ENCODE data around the gene ERCC4. TPM values are rescaled to one million over a fixed set of nuclear protein-coding genes. Genes with fewer than 3 reads are reported as not detected.

The ERCC4 gene
- total and polyA plus RNA-seq, 2 experiments from 2014 or later = 7.5 to 20.1 TPM

DNA sequence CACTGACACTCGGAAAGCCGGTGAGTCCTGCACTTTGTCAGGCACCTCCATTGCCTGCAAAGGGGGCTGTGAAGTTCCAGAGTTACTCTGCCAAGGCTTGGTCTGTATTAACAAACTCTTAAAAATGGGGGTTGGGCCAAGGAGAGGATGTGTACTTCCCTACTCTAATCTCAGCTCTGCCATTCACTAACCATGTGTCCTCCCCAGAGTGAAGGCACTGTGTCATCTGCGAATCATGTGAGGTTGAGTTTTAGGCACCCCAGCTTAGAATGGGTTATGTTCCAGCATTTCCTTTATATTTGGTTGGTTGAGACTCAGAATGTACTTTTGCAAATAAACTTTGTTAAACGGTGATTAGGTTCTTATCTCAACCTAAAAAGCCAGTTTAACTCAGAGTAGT is 24.9 kb downstream of the ERCC4 start:
- TF ChIP-seq EZH2 (IDR thresholded peaks at IDR 0.05; ENCODE audit: insufficient read depth, poor library complexity, severe bottlenecking) (no peak), EZH2phosphoT487 (IDR thresholded peaks at IDR 0.05; ENCODE audit: insufficient read depth, low read depth) (no peak)
- in situ Hi-C loops (cut with MboI) = loop anchor here (10.0 to 25.0 kb wide), 4 partner anchors 60 to 592 kb away; no protein-coding TSS in a partner anchor
- no peak overlapping the region for H3K4me2 ChIP-seq (ENCODE audit: unreplicated experiment)
- no peaks in the 10 kb centered on the region for H3K9me3 ChIP-seq (ENCODE audit: low read depth)
- peaks cover 26% of the 10 kb centered on the region; the same call in 1 of the 2 replicates for H3K36me3 ChIP-seq (ENCODE audit: low read depth)
- WGBS, 2 experiments (ENCODE audit: low coverage in 1 of 2, low lambda C conversion rate in 2 of 2, missing lambda C conversion rate in 2 of 2) = 90 to 94% methylated on average over 4 of the region's 4 CpGs
- H4K20me1 ChIP-seq (ENCODE audit: insufficient read depth) = no peaks in the 10 kb centered on the region
- no peaks in the 10 kb centered on the region for H3K9me2 ChIP-seq (ENCODE audit: insufficient read depth)
- no peak overlapping the region for H3K4me3 ChIP-seq
- DNase-seq = no peak
- H3K79me2 ChIP-seq (ENCODE audit: insufficient read depth) = no peaks in the 10 kb centered on the region
- H3K4me1 ChIP-seq (ENCODE audit: insufficient read depth) = no peaks in the 10 kb centered on the region
- H3K27ac ChIP-seq = no peak overlapping the region
- H3K27me3 ChIP-seq (replicated peaks; ENCODE audit: insufficient read depth) = no peaks in the 10 kb centered on the region
- H3K9ac ChIP-seq = no peak overlapping the region
- no peaks in the 10 kb centered on the region for H3F3A ChIP-seq (ENCODE audit: insufficient read depth)
- H2AFZ ChIP-seq = no peak overlapping the region

DNA sequence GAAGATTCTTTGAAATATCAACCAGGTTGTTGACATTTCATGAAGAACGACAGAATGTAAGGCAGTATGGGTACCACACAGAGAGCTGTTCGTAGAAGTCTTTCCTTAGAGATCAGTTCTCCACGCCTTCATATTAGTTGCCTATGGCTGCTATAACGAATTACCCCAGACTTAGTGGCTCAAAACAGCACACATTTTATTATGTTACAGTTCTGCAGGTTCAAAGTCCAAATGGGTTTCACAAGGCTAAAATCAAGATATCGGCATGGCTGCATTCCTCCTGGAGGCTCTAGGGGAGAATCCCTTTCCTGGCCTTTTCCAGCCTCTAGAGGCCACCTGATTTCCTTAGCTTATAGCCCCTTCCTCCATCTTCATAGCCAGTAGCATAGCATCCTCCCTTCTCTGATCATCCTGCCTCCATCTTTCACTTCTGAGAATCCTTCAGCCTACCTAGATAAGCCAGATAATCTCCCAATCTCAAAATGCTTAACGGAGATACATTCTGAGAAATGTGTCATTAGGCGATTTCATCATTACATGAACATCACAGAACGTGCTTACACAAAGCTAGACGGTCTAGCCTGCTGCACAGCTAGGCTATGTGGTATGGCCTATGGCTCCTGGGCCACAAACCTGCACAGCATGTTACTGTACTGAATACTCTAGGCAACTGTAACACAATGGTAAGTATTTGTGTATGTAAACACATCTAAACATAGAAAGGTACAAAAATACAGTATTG is 26.0 kb downstream of the ERCC4 start:
- H3K4me2 ChIP-seq (ENCODE audit: unreplicated experiment) = no peak overlapping the region
- H3K27ac ChIP-seq = no peak overlapping the region
- H3F3A ChIP-seq (ENCODE audit: insufficient read depth) = no peaks in the 10 kb centered on the region
- H3K9me3 ChIP-seq (ENCODE audit: low read depth) = no peaks in the 10 kb centered on the region
- H3K4me1 ChIP-seq (ENCODE audit: insufficient read depth) = no peaks in the 10 kb centered on the region
- TF ChIP-seq EZH2phosphoT487 (IDR thresholded peaks at IDR 0.05; ENCODE audit: insufficient read depth, low read depth) (no peak), EZH2 (IDR thresholded peaks at IDR 0.05; ENCODE audit: insufficient read depth, poor library complexity, severe bottlenecking) (no peak)
- no peak overlapping the region for H2AFZ ChIP-seq
- H3K9me2 ChIP-seq (ENCODE audit: insufficient read depth) = no peaks in the 10 kb centered on the region
- H3K27me3 ChIP-seq (replicated peaks; ENCODE audit: insufficient read depth) = no peaks in the 10 kb centered on the region
- H3K36me3 ChIP-seq (ENCODE audit: low read depth) = peaks cover 26% of the 10 kb centered on the region; the same call in 1 of the 2 replicates
- 98 to 99% methylated on average over 9 of the region's 9 CpGs for WGBS, 2 experiments (ENCODE audit: low coverage in 1 of 2, low lambda C conversion rate in 2 of 2, missing lambda C conversion rate in 2 of 2)
- in situ Hi-C loops (cut with MboI) = loop anchor here (10.0 to 25.0 kb wide), 4 partner anchors 59 to 591 kb away; no protein-coding TSS in a partner anchor
- H3K9ac ChIP-seq = no peak overlapping the region
- DNase-seq = no peak
- no peaks in the 10 kb centered on the region for H4K20me1 ChIP-seq (ENCODE audit: insufficient read depth)
- H3K4me3 ChIP-seq = no peak overlapping the region
- H3K79me2 ChIP-seq (ENCODE audit: insufficient read depth) = no peaks in the 10 kb centered on the region

- Histone ChIP-seq H3K27ac (no peak overlapping the region), H3K4me1 (ENCODE audit: insufficient read depth) (no peaks in the 10 kb centered on the region), H3K4me2 (ENCODE audit: unreplicated experiment) (no peak overlapping the region), H3K9ac (no peak overlapping the region), H2AFZ (no peak overlapping the region), H3F3A (ENCODE audit: insufficient read depth) (no peaks in the 10 kb centered on the region), H4K20me1 (ENCODE audit: insufficient read depth) (no peaks in the 10 kb centered on the region), H3K4me3 (no peak overlapping the region), H3K9me3 (ENCODE audit: low read depth) (no peaks in the 10 kb centered on the region), H3K9me2 (ENCODE audit: insufficient read depth) (no peaks in the 10 kb centered on the region), H3K79me2 (ENCODE audit: insufficient read depth) (no peaks in the 10 kb centered on the region), H3K36me3 (ENCODE audit: low read depth) (peaks cover 26% of the 10 kb centered on the region; the same call in 1 of the 2 replicates), H3K27me3 (replicated peaks; ENCODE audit: insufficient read depth) (no peaks in the 10 kb centered on the region)
- WGBS, 2 experiments (ENCODE audit: low coverage in 1 of 2, low lambda C conversion rate in 2 of 2, missing lambda C conversion rate in 2 of 2) = 92 to 94% methylated on average over 9 of the region's 9 CpGs
- DNase-seq = no peak
- in situ Hi-C loops (cut with MboI) = loop anchor here (10.0 to 25.0 kb wide), 4 partner anchors 57 to 589 kb away; no protein-coding TSS in a partner anchor
- TF ChIP-seq EZH2 (IDR thresholded peaks at IDR 0.05; ENCODE audit: insufficient read depth, poor library complexity, severe bottlenecking) (no peak), EZH2phosphoT487 (IDR thresholded peaks at IDR 0.05; ENCODE audit: insufficient read depth, low read depth) (no peak)
Observed at GRCh38 chr16:13948086-13948485, 28.1 kb downstream of the ERCC4 start.

GRCh38 chr16:13950821-13951547 is 31.0 kb downstream of the ERCC4 start:
- in situ Hi-C loops (cut with MboI) = no loop called here
- no peaks in the 10 kb centered on the region for H3K9me3 ChIP-seq (ENCODE audit: low read depth)
- H3K9ac ChIP-seq = no peak overlapping the region
- no peaks in the 10 kb centered on the region for H4K20me1 ChIP-seq (ENCODE audit: insufficient read depth)
- no peaks in the 10 kb centered on the region for H3K79me2 ChIP-seq (ENCODE audit: insufficient read depth)
- H3K4me3 ChIP-seq = no peak overlapping the region
- H3K4me2 ChIP-seq (ENCODE audit: unreplicated experiment) = no peak overlapping the region
- no peak overlapping the region for H3K27ac ChIP-seq
- H3K36me3 ChIP-seq (ENCODE audit: low read depth) = peaks cover 17% of the 10 kb centered on the region; the same call in 1 of the 2 replicates
- TF ChIP-seq EZH2phosphoT487 (IDR thresholded peaks at IDR 0.05; ENCODE audit: insufficient read depth, low read depth) (no peak), EZH2 (IDR thresholded peaks at IDR 0.05; ENCODE audit: insufficient read depth, poor library complexity, severe bottlenecking) (no peak)
- 0 out of 2 replicates have a peak, but pooled peaks cover under 1% of the 10 kb centered on the region for H3K4me1 ChIP-seq (ENCODE audit: insufficient read depth)
- no peaks in the 10 kb centered on the region for H3K9me2 ChIP-seq (ENCODE audit: insufficient read depth)
- H2AFZ ChIP-seq = no peak overlapping the region
- DNase-seq = no peak
- H3K27me3 ChIP-seq (replicated peaks; ENCODE audit: insufficient read depth) = no peaks in the 10 kb centered on the region
- 91 to 92% methylated on average over 5 of the region's 5 CpGs for WGBS, 2 experiments (ENCODE audit: low coverage in 1 of 2, low lambda C conversion rate in 2 of 2, missing lambda C conversion rate in 2 of 2)
- peaks cover 8% of the 10 kb centered on the region for H3F3A ChIP-seq (ENCODE audit: insufficient read depth)
